NCI-H446 (cell line): Measurements from ENCODE around the gene BZW2.

ENCODE experiments used
- DNase-seq, 2 experiments: peaks; one replicate each; lab custom pipeline; 2025; lab: John Stamatoyannopoulos, UW

The BZW2 gene

GRCh38 chr7:16718111-16718656 lies 72.2 kb downstream of the BZW2 start:
- DNase-seq, result no peak

- DNase-seq, result no peak
Observed at GRCh38 chr7:16719699-16720098, 73.7 kb downstream of the BZW2 start.

- DNase-seq, result no peak
Observed at GRCh38 chr7:16721541-16721940, 75.6 kb downstream of the BZW2 start.

GRCh38 chr7:16724344-16724743 lies 78.4 kb downstream of the BZW2 start:
- DNase-seq, result no peak

GRCh38 chr7:16726189-16726588 lies 80.2 kb downstream of the BZW2 start:
- no peak for DNase-seq

GRCh38 chr7:16727736-16728135 lies 81.8 kb downstream of the BZW2 start:
- no peak for DNase-seq

- DNase-seq, result no peak
Observed at GRCh38 chr7:16728811-16729210, 82.8 kb downstream of the BZW2 start.

- DNase-seq, result no peak
Observed at GRCh38 chr7:16729541-16729940, 83.6 kb downstream of the BZW2 start.

GRCh38 chr7:16730937-16731336 lies 85.0 kb downstream of the BZW2 start:
- DNase-seq, result no peak

- DNase-seq, result no peak
Observed at GRCh38 chr7:16732828-16733227, 86.8 kb downstream of the BZW2 start.

- no peak for DNase-seq
Observed at GRCh38 chr7:16734148-16734726, 88.3 kb downstream of the BZW2 start.

GRCh38 chr7:16735020-16735419 lies 89.0 kb downstream of the BZW2 start:
- DNase-seq, result no peak

GRCh38 chr7:16738011-16738688 lies 92.2 kb downstream of the BZW2 start:
- no peak for DNase-seq

GRCh38 chr7:16739863-16740622 lies 94.1 kb downstream of the BZW2 start:
- DNase-seq, result peak in 1 of 2 experiments; percentile 41

GRCh38 chr7:16740623-16740953 lies 94.6 kb downstream of the BZW2 start:
- no peak for DNase-seq

- DNase-seq, result no peak
Observed at GRCh38 chr7:16740996-16741395, 95.0 kb downstream of the BZW2 start.

- DNase-seq, result no peak
Observed at GRCh38 chr7:16741676-16742075, 95.7 kb downstream of the BZW2 start.

GRCh38 chr7:16742547-16742946 lies 96.6 kb downstream of the BZW2 start:
- DNase-seq, result no peak

GRCh38 chr7:16743236-16743635 lies 97.3 kb downstream of the BZW2 start:
- DNase-seq, result no peak

- no peak for DNase-seq
Observed at GRCh38 chr7:16744518-16745250, 98.7 kb downstream of the BZW2 start.

GRCh38 chr7:16745645-16746044 lies 99.7 kb downstream of the BZW2 start:
- DNase-seq, result no peak

- peak; percentile 4 to 30 for DNase-seq
Observed at GRCh38 chr7:16747102-16747501, 101.1 kb downstream of the BZW2 start.
